ENCODE results near the gene CPXM2. TPM values are rescaled to one million over a fixed set of nuclear protein-coding genes. Genes with fewer than 3 reads are reported as not detected.
A peak's percentile ranks its signal among the peaks of the same experiment; 100 is the strongest.

The CPXM2 gene
- total and polyA plus RNA-seq, 2 experiments from 2014 or later = 3.7 to 4.9 TPM

DNA sequence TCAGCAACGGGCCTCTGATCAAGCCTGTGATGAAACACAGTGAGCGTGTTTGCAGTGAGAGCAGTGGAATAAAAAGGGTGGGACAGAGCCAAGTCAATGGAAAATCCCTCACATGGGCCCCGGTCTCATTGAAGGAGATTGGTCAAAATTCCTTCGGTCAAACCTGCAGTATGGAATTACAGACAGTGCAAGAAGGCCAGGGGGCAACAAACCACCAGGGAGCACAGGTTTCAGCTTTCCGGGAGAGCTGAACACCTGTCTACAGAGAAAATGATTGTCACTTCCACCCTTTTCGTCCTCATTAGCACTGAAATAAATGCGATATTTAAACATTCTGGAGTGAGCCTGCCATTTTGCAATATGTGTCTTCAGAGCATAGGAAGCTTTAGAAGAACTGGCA, 132.6 kb downstream of the CPXM2 start:
- no peaks in the 10 kb centered on the region for H3K79me2 ChIP-seq
- no peaks in the 10 kb centered on the region for H3K9me2 ChIP-seq (replicated peaks; ENCODE audit: insufficient read depth)
- no peak overlapping the region for H3K4me3 ChIP-seq
- WGBS (ENCODE audit: low lambda C conversion rate, missing lambda C conversion rate) = 88% methylated on average over 7 of the region's 7 CpGs
- H4K20me1 ChIP-seq (ENCODE audit: insufficient read depth, poor library complexity, severe bottlenecking) = no peaks in the 10 kb centered on the region
- H3K4me1 ChIP-seq (ENCODE audit: insufficient read depth) = peaks cover 6% of the 10 kb centered on the region
- no peak for DNase-seq (ENCODE audit: low spot score)
- H3K9me3 ChIP-seq (ENCODE audit: low read depth) = no peaks in the 10 kb centered on the region
- H3K27me3 ChIP-seq = peaks cover 7% of the 10 kb centered on the region
- H2AFZ ChIP-seq = no peak overlapping the region
- no peaks in the 10 kb centered on the region for H3K36me3 ChIP-seq (replicated peaks; ENCODE audit: insufficient read depth, low read depth)
- TF ChIP-seq EZH2 (IDR thresholded peaks at IDR 0.05; ENCODE audit: borderline replicate concordance) (no peak), EZH2phosphoT487 (IDR thresholded peaks at IDR 0.05; ENCODE audit: low read depth, severe bottlenecking, unreplicated experiment) (no peak), CTCF (IDR thresholded peaks at IDR 0.05; ENCODE audit: poor library complexity) (no peak)
- H3K27ac ChIP-seq = peak overlapping the region; percentile 36
- no peak overlapping the region for H3K4me2 ChIP-seq

DNA sequence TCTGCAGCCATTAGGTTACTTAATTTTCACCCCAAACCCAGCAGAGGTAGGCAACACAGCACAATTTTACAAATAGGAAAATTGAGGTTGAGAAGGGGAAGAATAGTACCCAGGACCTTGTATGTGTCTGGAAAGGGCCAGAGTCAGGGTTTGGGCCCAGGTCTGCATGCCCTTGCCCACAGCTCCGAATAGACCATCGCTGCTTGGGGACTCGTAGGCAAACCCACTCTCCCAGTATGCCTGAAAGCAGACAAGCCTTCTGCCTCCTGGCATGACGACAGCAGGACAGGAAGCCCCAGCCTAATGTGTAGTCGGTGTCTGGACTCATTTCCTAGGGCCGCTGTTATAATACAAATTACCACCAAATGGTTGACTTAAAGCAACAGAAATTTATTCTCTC, 133.8 kb downstream of the CPXM2 start:
- no peaks in the 10 kb centered on the region for H3K9me2 ChIP-seq (replicated peaks; ENCODE audit: insufficient read depth)
- DNase-seq (ENCODE audit: low spot score) = no peak
- peaks cover 7% of the 10 kb centered on the region for H3K27me3 ChIP-seq
- H3K27ac ChIP-seq = no peak overlapping the region
- no peak overlapping the region for H2AFZ ChIP-seq
- H3K4me2 ChIP-seq = no peak overlapping the region
- 88% methylated on average over 6 of the region's 6 CpGs for WGBS (ENCODE audit: low lambda C conversion rate, missing lambda C conversion rate)
- H3K4me1 ChIP-seq (ENCODE audit: insufficient read depth) = peaks cover 6% of the 10 kb centered on the region
- H4K20me1 ChIP-seq (ENCODE audit: insufficient read depth, poor library complexity, severe bottlenecking) = no peaks in the 10 kb centered on the region
- H3K36me3 ChIP-seq (replicated peaks; ENCODE audit: insufficient read depth, low read depth) = no peaks in the 10 kb centered on the region
- H3K9me3 ChIP-seq (ENCODE audit: low read depth) = no peaks in the 10 kb centered on the region
- no peak overlapping the region for H3K4me3 ChIP-seq
- TF ChIP-seq EZH2phosphoT487 (IDR thresholded peaks at IDR 0.05; ENCODE audit: low read depth, severe bottlenecking, unreplicated experiment) = no peak
- TF ChIP-seq CTCF (IDR thresholded peaks at IDR 0.05; ENCODE audit: poor library complexity) = no peak
- TF ChIP-seq EZH2 (IDR thresholded peaks at IDR 0.05; ENCODE audit: borderline replicate concordance) = no peak
- H3K79me2 ChIP-seq = no peaks in the 10 kb centered on the region

GRCh38 chr10:123755061-123755460, 136.5 kb downstream of the CPXM2 start:
- H4K20me1 ChIP-seq (ENCODE audit: insufficient read depth, poor library complexity, severe bottlenecking) = no peaks in the 10 kb centered on the region
- H3K4me1 ChIP-seq (ENCODE audit: insufficient read depth) = peaks cover 6% of the 10 kb centered on the region
- H3K27me3 ChIP-seq = no peaks in the 10 kb centered on the region
- no peak overlapping the region for H2AFZ ChIP-seq
- H3K4me3 ChIP-seq = no peak overlapping the region
- no peak for DNase-seq (ENCODE audit: low spot score)
- no peaks in the 10 kb centered on the region for H3K36me3 ChIP-seq (replicated peaks; ENCODE audit: insufficient read depth, low read depth)
- no peak overlapping the region for H3K4me2 ChIP-seq
- no peak for TF ChIP-seq EZH2phosphoT487 (IDR thresholded peaks at IDR 0.05; ENCODE audit: low read depth, severe bottlenecking, unreplicated experiment)
- no peak for TF ChIP-seq CTCF (IDR thresholded peaks at IDR 0.05; ENCODE audit: poor library complexity)
- no peak for TF ChIP-seq EZH2 (IDR thresholded peaks at IDR 0.05; ENCODE audit: borderline replicate concordance)
- H3K9me3 ChIP-seq (ENCODE audit: low read depth) = no peaks in the 10 kb centered on the region
- 77% methylated on average over 2 of the region's 2 CpGs for WGBS (ENCODE audit: low lambda C conversion rate, missing lambda C conversion rate)
- no peaks in the 10 kb centered on the region for H3K79me2 ChIP-seq
- H3K9me2 ChIP-seq (replicated peaks; ENCODE audit: insufficient read depth) = no peaks in the 10 kb centered on the region
- H3K27ac ChIP-seq = no peak overlapping the region

GRCh38 chr10:123754123-123754522, 137.5 kb downstream of the CPXM2 start:
- Histone ChIP-seq H3K9me2 (replicated peaks; ENCODE audit: insufficient read depth) (no peaks in the 10 kb centered on the region), H3K27ac (no peak overlapping the region), H3K4me1 (ENCODE audit: insufficient read depth) (peaks cover 2% of the 10 kb centered on the region), H4K20me1 (ENCODE audit: insufficient read depth, poor library complexity, severe bottlenecking) (no peaks in the 10 kb centered on the region), H3K4me3 (no peak overlapping the region), H3K4me2 (no peak overlapping the region), H3K36me3 (replicated peaks; ENCODE audit: insufficient read depth, low read depth) (no peaks in the 10 kb centered on the region), H2AFZ (no peak overlapping the region), H3K79me2 (no peaks in the 10 kb centered on the region), H3K9me3 (ENCODE audit: low read depth) (no peaks in the 10 kb centered on the region), H3K27me3 (no peaks in the 10 kb centered on the region)
- 83% methylated on average over 4 of the region's 4 CpGs for WGBS (ENCODE audit: low lambda C conversion rate, missing lambda C conversion rate)
- DNase-seq (ENCODE audit: low spot score) = no peak
- TF ChIP-seq CTCF (IDR thresholded peaks at IDR 0.05; ENCODE audit: poor library complexity) (no peak), EZH2phosphoT487 (IDR thresholded peaks at IDR 0.05; ENCODE audit: low read depth, severe bottlenecking, unreplicated experiment) (no peak), EZH2 (IDR thresholded peaks at IDR 0.05; ENCODE audit: borderline replicate concordance) (no peak)
